ENCODE measurements around the gene PRKD1.

Gene PRKD1

DNA sequence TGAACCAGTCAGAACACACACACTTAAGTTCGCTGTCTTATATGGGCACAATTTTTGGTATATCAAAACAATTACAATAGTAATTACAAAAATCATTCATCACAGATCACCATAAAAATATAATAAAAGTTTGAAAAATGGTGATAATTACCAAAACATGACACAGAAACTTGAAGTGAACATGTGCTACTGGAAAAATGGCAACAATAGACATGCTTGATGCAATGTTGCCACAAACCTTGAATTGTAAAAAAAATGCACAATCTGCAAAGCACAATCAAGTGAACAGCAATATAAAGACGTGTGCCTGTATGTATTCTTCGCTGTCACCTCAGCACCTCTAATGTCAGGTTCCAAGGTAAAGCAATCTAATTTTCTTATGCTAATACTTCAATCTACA, 117.6 kb downstream of the PRKD1 start:
- Histone ChIP-seq H3K4me3 (ENCODE audit: low read depth, low read length, poor library complexity, severe bottlenecking) (no peak overlapping the region), H3K79me2 (ENCODE audit: insufficient read depth, low read length) (no peaks in the 10 kb centered on the region), H3F3A (ENCODE audit: insufficient read depth, low read length) (no peaks in the 10 kb centered on the region), H3K4me2 (ENCODE audit: low read length) (no peak overlapping the region), H3K36me3 (ENCODE audit: insufficient read depth, low read length) (no peaks in the 10 kb centered on the region), H3K4me1 (ENCODE audit: insufficient read depth, low read length, severe bottlenecking) (no peaks in the 10 kb centered on the region), H2AFZ (ENCODE audit: low read length) (no peak overlapping the region), H3K9me2 (ENCODE audit: low read depth, low read length) (no peaks in the 10 kb centered on the region), H4K20me1 (ENCODE audit: insufficient read depth, low read length) (no peaks in the 10 kb centered on the region), H3K9ac (ENCODE audit: low read length) (no peak overlapping the region), H3K9me3 (ENCODE audit: low read length) (no peaks in the 10 kb centered on the region), H3K27ac (ENCODE audit: low read depth, low read length, poor library complexity, severe bottlenecking) (no peak overlapping the region), H3K27me3 (ENCODE audit: insufficient read depth, low read length) (no peaks in the 10 kb centered on the region)
- TF ChIP-seq, protein P1, sequence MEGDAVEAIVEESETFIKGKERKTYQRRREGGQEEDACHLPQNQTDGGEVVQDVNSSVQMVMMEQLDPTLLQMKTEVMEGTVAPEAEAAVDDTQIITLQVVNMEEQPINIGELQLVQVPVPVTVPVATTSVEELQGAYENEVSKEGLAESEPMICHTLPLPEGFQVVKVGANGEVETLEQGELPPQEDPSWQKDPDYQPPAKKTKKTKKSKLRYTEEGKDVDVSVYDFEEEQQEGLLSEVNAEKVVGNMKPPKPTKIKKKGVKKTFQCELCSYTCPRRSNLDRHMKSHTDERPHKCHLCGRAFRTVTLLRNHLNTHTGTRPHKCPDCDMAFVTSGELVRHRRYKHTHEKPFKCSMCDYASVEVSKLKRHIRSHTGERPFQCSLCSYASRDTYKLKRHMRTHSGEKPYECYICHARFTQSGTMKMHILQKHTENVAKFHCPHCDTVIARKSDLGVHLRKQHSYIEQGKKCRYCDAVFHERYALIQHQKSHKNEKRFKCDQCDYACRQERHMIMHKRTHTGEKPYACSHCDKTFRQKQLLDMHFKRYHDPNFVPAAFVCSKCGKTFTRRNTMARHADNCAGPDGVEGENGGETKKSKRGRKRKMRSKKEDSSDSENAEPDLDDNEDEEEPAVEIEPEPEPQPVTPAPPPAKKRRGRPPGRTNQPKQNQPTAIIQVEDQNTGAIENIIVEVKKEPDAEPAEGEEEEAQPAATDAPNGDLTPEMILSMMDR (IDR thresholded peaks at IDR 0.05; ENCODE audit: low read length) = no peak

- Histone ChIP-seq H3K79me2 (ENCODE audit: insufficient read depth, low read length) (no peaks in the 10 kb centered on the region), H3K9me3 (ENCODE audit: low read length) (no peaks in the 10 kb centered on the region), H3F3A (ENCODE audit: insufficient read depth, low read length) (no peaks in the 10 kb centered on the region), H3K9ac (ENCODE audit: low read length) (no peak overlapping the region), H3K4me1 (ENCODE audit: insufficient read depth, low read length, severe bottlenecking) (no peaks in the 10 kb centered on the region), H3K9me2 (ENCODE audit: low read depth, low read length) (no peaks in the 10 kb centered on the region), H3K27ac (ENCODE audit: low read depth, low read length, poor library complexity, severe bottlenecking) (no peak overlapping the region), H3K36me3 (ENCODE audit: insufficient read depth, low read length) (no peaks in the 10 kb centered on the region), H3K27me3 (ENCODE audit: insufficient read depth, low read length) (no peaks in the 10 kb centered on the region), H4K20me1 (ENCODE audit: insufficient read depth, low read length) (no peaks in the 10 kb centered on the region), H3K4me2 (ENCODE audit: low read length) (no peak overlapping the region), H2AFZ (ENCODE audit: low read length) (no peak overlapping the region), H3K4me3 (ENCODE audit: low read depth, low read length, poor library complexity, severe bottlenecking) (no peak overlapping the region)
- no peak for TF ChIP-seq EZH2 (IDR thresholded peaks at IDR 0.05; ENCODE audit: borderline replicate concordance, low read length)
- TF ChIP-seq, protein P1 (IDR thresholded peaks at IDR 0.05; ENCODE audit: low read length) = no peak
Observed at GRCh38 chr14:29806124-29806517, 121.5 kb downstream of the PRKD1 start.

DNA sequence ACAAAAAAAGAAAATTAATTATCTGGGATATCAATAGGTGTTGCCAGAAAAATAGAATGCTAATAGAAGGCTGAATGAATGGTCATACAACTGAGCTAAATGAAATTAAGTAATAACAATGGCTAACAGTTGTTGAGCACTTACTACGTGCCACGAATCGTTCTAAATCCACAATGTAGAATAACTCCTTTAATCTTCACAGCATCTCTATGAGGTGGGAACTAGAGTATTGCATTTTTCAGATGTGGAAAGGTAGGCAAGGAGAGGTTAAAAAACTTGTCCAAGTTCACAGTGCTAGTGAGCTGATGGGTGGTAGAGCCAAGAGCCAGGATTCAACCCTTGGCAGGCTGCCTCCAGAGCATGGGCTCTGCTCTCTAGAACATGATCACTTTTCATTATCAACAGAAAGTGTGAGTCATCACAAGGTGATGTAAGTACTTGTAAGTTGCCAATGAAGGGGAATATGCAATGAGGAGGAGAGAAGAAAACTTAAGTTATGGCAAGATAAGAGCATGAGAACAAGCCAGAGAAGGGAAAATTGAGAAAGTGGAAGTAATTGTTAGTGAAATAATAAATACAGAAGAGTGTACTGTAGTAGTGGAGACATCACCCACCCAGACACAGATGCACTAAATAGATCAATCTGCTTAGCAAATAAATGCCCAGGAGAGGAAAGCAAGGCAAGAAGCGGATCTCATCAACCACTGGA, 122.1 kb downstream of the PRKD1 start:
- Histone ChIP-seq H3K9me3 (ENCODE audit: low read length) (no peaks in the 10 kb centered on the region), H3K9me2 (ENCODE audit: low read depth, low read length) (no peaks in the 10 kb centered on the region), H4K20me1 (ENCODE audit: insufficient read depth, low read length) (no peaks in the 10 kb centered on the region), H3K36me3 (ENCODE audit: insufficient read depth, low read length) (no peaks in the 10 kb centered on the region), H3K27ac (ENCODE audit: low read depth, low read length, poor library complexity, severe bottlenecking) (no peak overlapping the region), H2AFZ (ENCODE audit: low read length) (no peak overlapping the region), H3K79me2 (ENCODE audit: insufficient read depth, low read length) (no peaks in the 10 kb centered on the region), H3K4me2 (ENCODE audit: low read length) (no peak overlapping the region), H3K4me1 (ENCODE audit: insufficient read depth, low read length, severe bottlenecking) (no peaks in the 10 kb centered on the region), H3K4me3 (ENCODE audit: low read depth, low read length, poor library complexity, severe bottlenecking) (no peak overlapping the region), H3F3A (ENCODE audit: insufficient read depth, low read length) (no peaks in the 10 kb centered on the region), H3K9ac (ENCODE audit: low read length) (no peak overlapping the region), H3K27me3 (ENCODE audit: insufficient read depth, low read length) (no peaks in the 10 kb centered on the region)
- TF ChIP-seq EZH2 (IDR thresholded peaks at IDR 0.05; ENCODE audit: borderline replicate concordance, low read length) = no peak
- TF ChIP-seq, protein P1 (IDR thresholded peaks at IDR 0.05; ENCODE audit: low read length) = no peak
